Astrocyte (in vitro differentiated cells and primary cell): ENCODE measurements around the gene UBR1.

ENCODE experiments used
- CTCF ChIP-seq: IDR thresholded peaks from 2 replicates; pipeline ENCODE4 v1.5.1; 2011; ENCODE audit warnings: low read depth, mild to moderate bottlenecking, inconsistent platforms, low read length, moderate library complexity; ENCODE audit not compliant: insufficient read depth
- EZH2 ChIP-seq: IDR thresholded peaks from 2 replicates; pipeline ENCODE4 v1.6.1; 2012; ENCODE audit warnings: mild to moderate bottlenecking, low read length, inconsistent platforms; ENCODE audit not compliant: insufficient read depth

GRCh38 chr15:42937143-42937542 is 168.7 kb downstream of the UBR1 start:
- no peak for TF ChIP-seq CTCF
- no peak for TF ChIP-seq EZH2
